B cell (primary cell): ENCODE measurements around the gene DAP. TPM values are rescaled to one million over a fixed set of nuclear protein-coding genes. Genes with fewer than 3 reads are reported as not detected.

Experiments used
- ATAC-seq: fragments of 200-7000 bp; cut with Tn5 transposase; one replicate; pipeline ENCODE4 v1.10.0; 2021; ENCODE audit warnings: low read depth, mild to moderate bottlenecking, moderate number of reproducible peaks, moderate library complexity
- CTCF ChIA-PET: fragments of 350-600 bp; sonication (Branson Sonifier 250); formaldehyde crosslinking; loops from one replicate; lab custom pipeline; 2021; ENCODE audit warnings: antibody characterized with exemption, inconsistent platforms; lab: Charles Lee
- POLR2A ChIA-PET: fragments of 350-600 bp; sonication (Branson Sonifier 250); formaldehyde crosslinking; loops from one replicate; lab custom pipeline; 2021; ENCODE audit warnings: antibody characterized with exemption; lab: Charles Lee
- DNase-seq: peaks from one replicate; pipeline ENCODE4 v3.0.0; 2013
- H2AFZ ChIP-seq: 2 replicates; pipeline ENCODE4 v1.6.1; 2012; ENCODE audit warnings: mild to moderate bottlenecking, low read depth, low read length; ENCODE audit not compliant: insufficient read depth, poor library complexity, severe bottlenecking
- H3K27ac ChIP-seq, 2 donors: 1 replicate in 1 of 2; 2 replicates in 1 of 2; pipeline ENCODE4 v1.5.1; 2012 to 2013; ENCODE audit warnings: low read length in 2 of 2, mild to moderate bottlenecking in 2 of 2, moderate library complexity in 1 of 2
- H3K27me3 ChIP-seq, 4 experiments: fragments of 200-600 bp in 1 of 4; sonication (generic) in 1 of 4; replicated peaks in 1 of 4; 1 replicate in 2 of 4; 2 replicates in 2 of 4; pipeline versions ENCODE4 v1.6.1 to v1.7.0; 2013 to 2016; ENCODE audit warnings: low read length in 3 of 4, mild to moderate bottlenecking in 2 of 4, mixed read lengths in 1 of 4, moderate library complexity in 1 of 4; ENCODE audit not compliant: insufficient read depth in 4 of 4, control insufficient read depth in 3 of 4; ENCODE audit errors: control extremely low read depth in 1 of 4
- H3K36me3 ChIP-seq, 2 experiments: replicated peaks in 1 of 2; 1 replicate in 1 of 2; 2 replicates in 1 of 2; pipeline versions ENCODE4 v1.6.1 to v1.7.1; 2013; ENCODE audit warnings: low read length in 1 of 2; ENCODE audit not compliant: insufficient read depth in 2 of 2, control insufficient read depth in 1 of 2; ENCODE audit errors: control extremely low read depth in 1 of 2, extremely low read depth in 1 of 2
- H3K4me1 ChIP-seq, 2 donors: fragments of 200-600 bp in 1 of 2; sonication (generic) in 1 of 2; 1 replicate in 1 of 2; 2 replicates in 1 of 2; pipeline versions ENCODE4 v1.5.1 to v1.6.1; 2013 to 2017; ENCODE audit warnings: low read length in 2 of 2; ENCODE audit not compliant: control insufficient read depth in 2 of 2, insufficient read depth in 2 of 2
- H3K4me2 ChIP-seq: replicated peaks from 2 replicates; pipeline ENCODE3; 2012; ENCODE audit warnings: mild to moderate bottlenecking, low read depth, low read length; ENCODE audit not compliant: poor library complexity, severe bottlenecking
- H3K4me3 ChIP-seq, 5 experiments: fragments of 200-600 bp in 1 of 5; sonication (generic) in 1 of 5; 1 replicate in 3 of 5; 2 replicates in 2 of 5; pipeline versions ENCODE4 v1.5.1 to v1.7.0; 2011 to 2016; ENCODE audit warnings: low read length in 4 of 5, mild to moderate bottlenecking in 4 of 5, low read depth in 2 of 5, control low read depth in 1 of 5, moderate library complexity in 1 of 5; ENCODE audit not compliant: insufficient read depth in 1 of 5; ENCODE audit errors: control extremely low read depth in 1 of 5, extremely low read depth in 1 of 5
- H3K79me2 ChIP-seq: fragments of 200-600 bp; sonication (generic); one replicate; pipeline ENCODE4 v1.6.0; 2016; ENCODE audit warnings: low read length; ENCODE audit not compliant: control insufficient read depth, insufficient read depth
- H3K9ac ChIP-seq: fragments of 200-600 bp; sonication (generic); 2 replicates; pipeline ENCODE4 v1.6.1; 2017; ENCODE audit warnings: mild to moderate bottlenecking, low read length, moderate library complexity
- H3K9me3 ChIP-seq, 3 donors: one replicate each; pipeline versions ENCODE4 v1.6.1 to v1.7.1; 2013; ENCODE audit warnings: low read length in 2 of 3; ENCODE audit not compliant: control insufficient read depth in 2 of 3, insufficient read depth in 1 of 3; ENCODE audit errors: control extremely low read depth in 1 of 3
- H4K20me1 ChIP-seq: 2 replicates; pipeline ENCODE4 v1.6.0; 2012; ENCODE audit warnings: mild to moderate bottlenecking, low read length; ENCODE audit not compliant: insufficient read depth, control insufficient read depth, poor library complexity, severe bottlenecking
- H3K27ac Mint-ChIP-seq: one replicate; pipeline ENCODE4 v1.8.0; 2021; ENCODE audit warnings: mixed read lengths
- H3K27me3 Mint-ChIP-seq: one replicate; pipeline ENCODE4 v1.8.0; 2021; ENCODE audit warnings: mixed read lengths
- H3K4me1 Mint-ChIP-seq: one replicate; pipeline ENCODE4 v1.8.0; 2021; ENCODE audit warnings: mixed read lengths
- H3K4me3 Mint-ChIP-seq: one replicate; pipeline ENCODE4 v1.8.0; 2021; ENCODE audit warnings: mixed read lengths
- H3K9me3 Mint-ChIP-seq: one replicate; pipeline ENCODE4 v1.8.0; 2022; ENCODE audit warnings: mixed read lengths; ENCODE audit not compliant: insufficient read depth
- EZH2 ChIP-seq: IDR thresholded peaks from 2 replicates; pipeline ENCODE4 v1.6.1; 2012; ENCODE audit warnings: borderline replicate concordance, low read depth, mild to moderate bottlenecking, moderate library complexity, low read length; ENCODE audit not compliant: insufficient read depth, poor library complexity, severe bottlenecking
- WGBS: methylation state at CpG from one replicate; pipeline ENCODE4 v1.1.5; 2013; ENCODE audit warnings: missing lambda C conversion rate; ENCODE audit not compliant: insufficient coverage; 5-methylcytosine and 5-hydroxymethylcytosine counted together
- intact Hi-C: fragments of 100-400 bp; cut with micrococcal nuclease; formaldehyde crosslinking; loops from one replicate; pipeline ENCODE4 v1.10.0; 2022
- polyA plus RNA-seq: library from polyadenylated mRNA; depleted of rRNA; stranded (reverse); fragments of >200 nt; gene quantifications from 2 replicates; pipeline ENCODE4 v1.2.3, GENCODE V29; 2012
- total RNA-seq, 2 donors: library from RNA; stranded (reverse); fragments of 120-200 nt in 1 of 2; gene quantifications; 1 replicate in 1 of 2; 2 replicates in 1 of 2; pipeline versions ENCODE4 v1.2.3 to v1.2.4, GENCODE V29; 2013 to 2022
- TF ChIP-seq, protein P1 (sequence below): fragments of 200-600 bp; IDR thresholded peaks from one replicate; pipeline ENCODE4 v1.8.0; 2022; ENCODE audit warnings: antibody characterized with exemption, mild to moderate bottlenecking

Gene DAP
- total and polyA plus RNA-seq, 2 donors (not counting 1 experiment from before 2014, with no cell fraction given), result 42.6 to 49.8 TPM

DNA sequence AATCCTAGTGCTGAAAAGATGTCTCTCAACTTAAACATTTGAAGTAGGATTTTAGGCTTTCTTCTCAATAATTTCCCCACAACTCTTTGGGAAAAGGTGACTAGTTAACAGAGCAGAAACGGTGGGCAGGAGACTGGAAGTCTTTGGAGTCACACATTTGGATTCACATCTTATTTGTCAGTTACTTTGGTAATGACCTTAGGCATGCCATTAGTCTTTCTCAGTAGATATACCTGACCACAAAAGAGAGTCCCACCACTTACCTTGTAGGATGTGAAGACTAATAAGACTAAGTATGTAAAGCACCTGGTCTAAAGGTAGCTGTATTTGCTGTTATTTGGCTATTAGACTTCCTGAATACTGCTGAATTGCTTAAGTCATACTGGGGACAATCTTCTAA is 35.4 kb downstream of the DAP start:
- WGBS, result no CpG with 5 or more reads among the region's 1 CpG
- Mint-ChIP-seq H3K4me3 (no peak overlapping the region), H3K9me3 (no peaks in the 10 kb centered on the region), H3K27ac (no peak overlapping the region), H3K27me3 (no peaks in the 10 kb centered on the region), H3K4me1 (peaks cover 26% of the 10 kb centered on the region)
- intact Hi-C loops, result no loop called here
- Histone ChIP-seq H2AFZ (no peak overlapping the region), H3K9ac (no peak overlapping the region), H3K27me3 (no peaks in the 10 kb centered on the region), H3K27ac (no peak overlapping the region), H3K79me2 (peaks cover 3% of the 10 kb centered on the region), H3K9me3 (no peaks in the 10 kb centered on the region), H3K4me3 (no peak overlapping the region), H3K4me1 (peaks cover 7 to 15% of the 10 kb centered on the region in 2 donors), H4K20me1 (peaks cover 5% of the 10 kb centered on the region), H3K4me2 (no peak overlapping the region), H3K36me3 (peaks cover 0 to 28% of the 10 kb centered on the region in 2 experiments)
- ChIA-PET CTCF (interaction anchor here (1.4 kb wide), 1 partner anchor 22 kb away, joined by 3 read pairs; no protein-coding TSS in a partner anchor), POLR2A (no interaction called here)
- DNase-seq (no peak), ATAC-seq (no peak)
- no peak for TF ChIP-seq EZH2
- TF ChIP-seq, protein P1, sequence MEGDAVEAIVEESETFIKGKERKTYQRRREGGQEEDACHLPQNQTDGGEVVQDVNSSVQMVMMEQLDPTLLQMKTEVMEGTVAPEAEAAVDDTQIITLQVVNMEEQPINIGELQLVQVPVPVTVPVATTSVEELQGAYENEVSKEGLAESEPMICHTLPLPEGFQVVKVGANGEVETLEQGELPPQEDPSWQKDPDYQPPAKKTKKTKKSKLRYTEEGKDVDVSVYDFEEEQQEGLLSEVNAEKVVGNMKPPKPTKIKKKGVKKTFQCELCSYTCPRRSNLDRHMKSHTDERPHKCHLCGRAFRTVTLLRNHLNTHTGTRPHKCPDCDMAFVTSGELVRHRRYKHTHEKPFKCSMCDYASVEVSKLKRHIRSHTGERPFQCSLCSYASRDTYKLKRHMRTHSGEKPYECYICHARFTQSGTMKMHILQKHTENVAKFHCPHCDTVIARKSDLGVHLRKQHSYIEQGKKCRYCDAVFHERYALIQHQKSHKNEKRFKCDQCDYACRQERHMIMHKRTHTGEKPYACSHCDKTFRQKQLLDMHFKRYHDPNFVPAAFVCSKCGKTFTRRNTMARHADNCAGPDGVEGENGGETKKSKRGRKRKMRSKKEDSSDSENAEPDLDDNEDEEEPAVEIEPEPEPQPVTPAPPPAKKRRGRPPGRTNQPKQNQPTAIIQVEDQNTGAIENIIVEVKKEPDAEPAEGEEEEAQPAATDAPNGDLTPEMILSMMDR, result no peak

DNA sequence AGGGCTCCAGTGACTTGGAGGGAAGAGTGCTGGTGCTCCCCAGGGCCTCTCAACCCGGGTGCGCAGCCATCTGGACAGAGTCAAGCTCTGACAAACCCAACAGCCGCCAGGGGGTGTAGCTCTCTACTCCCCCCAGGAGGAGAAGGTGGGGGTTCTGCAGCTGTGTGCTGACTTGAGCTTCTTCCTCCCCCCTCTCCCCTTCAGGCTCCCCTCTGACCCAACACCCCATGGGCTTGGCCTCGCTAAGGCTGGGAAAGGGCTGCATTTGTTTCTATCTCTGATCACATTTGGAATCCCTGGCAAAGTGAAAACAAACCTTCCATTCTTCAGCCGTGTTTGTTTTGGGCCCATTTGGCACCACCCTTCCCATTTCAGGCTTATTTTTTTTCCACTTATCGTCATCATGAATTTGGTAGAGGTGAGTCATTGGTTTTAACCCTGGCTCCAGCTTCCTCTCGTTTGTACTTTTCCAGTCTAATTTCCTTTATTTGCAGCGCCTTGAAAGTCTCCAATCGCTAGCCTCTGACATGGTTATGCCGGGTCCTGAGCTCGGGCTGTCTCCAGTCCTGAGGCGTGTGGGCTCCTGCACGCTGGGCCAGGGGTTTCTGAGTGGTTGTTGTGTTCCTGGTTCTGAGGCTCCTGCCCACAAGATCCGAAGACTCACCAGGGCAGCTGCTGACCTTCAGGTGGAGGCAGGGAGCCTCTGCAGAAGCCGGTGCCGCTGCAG is 36.1 kb downstream of the DAP start:
- H3K79me2 ChIP-seq, result peaks cover 3% of the 10 kb centered on the region
- H3K9me3 Mint-ChIP-seq, result no peaks in the 10 kb centered on the region
- peaks cover 7 to 13% of the 10 kb centered on the region in 2 donors for H3K4me1 ChIP-seq
- no peak for DNase-seq
- POLR2A ChIA-PET, result no interaction called here
- CTCF ChIA-PET, result interaction anchor here (1.0 to 1.4 kb wide), 2 partner anchors 22 to 23 kb away, joined by 3 read pairs; no protein-coding TSS in a partner anchor
- peaks cover 23% of the 10 kb centered on the region for H3K4me1 Mint-ChIP-seq
- peaks cover 5% of the 10 kb centered on the region for H4K20me1 ChIP-seq
- no peak overlapping the region for H3K4me2 ChIP-seq
- H3K9me3 ChIP-seq, result no peaks in the 10 kb centered on the region
- H3K4me3 Mint-ChIP-seq, result no peak overlapping the region
- intact Hi-C loops, result no loop called here
- peaks cover under 1 to 31% of the 10 kb centered on the region in 2 experiments for H3K36me3 ChIP-seq
- no peak overlapping the region for H3K27ac Mint-ChIP-seq
- 92% methylated on average over 11 of the region's 16 CpGs for WGBS
- no peak for TF ChIP-seq EZH2
- TF ChIP-seq, protein P1, result no peak
- ATAC-seq, result no peak
- no peaks in the 10 kb centered on the region for H3K27me3 ChIP-seq
- H3K27me3 Mint-ChIP-seq, result no peaks in the 10 kb centered on the region
- no peak overlapping the region for H3K4me3 ChIP-seq
- H2AFZ ChIP-seq, result no peak overlapping the region
- H3K9ac ChIP-seq, result no peak overlapping the region
- H3K27ac ChIP-seq, result no peak overlapping the region
